GM12801 (cell line): ENCODE data around the gene PXDN.

ENCODE experiments used
- TF ChIP-seq, protein P1 (sequence below): IDR thresholded peaks from one replicate; pipeline ENCODE4 v1.5.1; 2011; ENCODE audit warnings: control low read depth; ENCODE audit not compliant: insufficient read length; ENCODE audit errors: extremely low read depth

PXDN gene

GRCh38 chr2:1601471-1602277 is 142.6 kb downstream of the PXDN start:
- TF ChIP-seq, protein P1, sequence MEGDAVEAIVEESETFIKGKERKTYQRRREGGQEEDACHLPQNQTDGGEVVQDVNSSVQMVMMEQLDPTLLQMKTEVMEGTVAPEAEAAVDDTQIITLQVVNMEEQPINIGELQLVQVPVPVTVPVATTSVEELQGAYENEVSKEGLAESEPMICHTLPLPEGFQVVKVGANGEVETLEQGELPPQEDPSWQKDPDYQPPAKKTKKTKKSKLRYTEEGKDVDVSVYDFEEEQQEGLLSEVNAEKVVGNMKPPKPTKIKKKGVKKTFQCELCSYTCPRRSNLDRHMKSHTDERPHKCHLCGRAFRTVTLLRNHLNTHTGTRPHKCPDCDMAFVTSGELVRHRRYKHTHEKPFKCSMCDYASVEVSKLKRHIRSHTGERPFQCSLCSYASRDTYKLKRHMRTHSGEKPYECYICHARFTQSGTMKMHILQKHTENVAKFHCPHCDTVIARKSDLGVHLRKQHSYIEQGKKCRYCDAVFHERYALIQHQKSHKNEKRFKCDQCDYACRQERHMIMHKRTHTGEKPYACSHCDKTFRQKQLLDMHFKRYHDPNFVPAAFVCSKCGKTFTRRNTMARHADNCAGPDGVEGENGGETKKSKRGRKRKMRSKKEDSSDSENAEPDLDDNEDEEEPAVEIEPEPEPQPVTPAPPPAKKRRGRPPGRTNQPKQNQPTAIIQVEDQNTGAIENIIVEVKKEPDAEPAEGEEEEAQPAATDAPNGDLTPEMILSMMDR, result no peak

DNA sequence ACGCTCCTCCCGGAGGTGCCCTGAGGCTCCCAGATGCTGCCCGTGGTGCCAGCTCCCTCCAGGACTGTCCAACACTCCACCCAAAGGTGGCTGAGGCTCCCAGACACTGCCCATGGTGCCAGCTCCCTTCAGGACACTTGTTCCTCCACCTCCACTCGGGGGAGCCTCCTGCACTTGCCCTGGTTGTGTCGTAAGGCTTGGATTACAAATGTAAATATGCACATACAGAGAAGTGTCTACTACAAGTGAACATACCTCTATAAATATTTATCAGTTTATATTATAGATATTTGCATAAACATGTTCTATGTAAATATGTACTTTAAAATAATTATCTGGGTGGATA is 143.3 kb downstream of the PXDN start:
- TF ChIP-seq, protein P1, result no peak

GRCh38 chr2:1600191-1601066 is 143.9 kb downstream of the PXDN start:
- TF ChIP-seq, protein P1, result no peak

DNA sequence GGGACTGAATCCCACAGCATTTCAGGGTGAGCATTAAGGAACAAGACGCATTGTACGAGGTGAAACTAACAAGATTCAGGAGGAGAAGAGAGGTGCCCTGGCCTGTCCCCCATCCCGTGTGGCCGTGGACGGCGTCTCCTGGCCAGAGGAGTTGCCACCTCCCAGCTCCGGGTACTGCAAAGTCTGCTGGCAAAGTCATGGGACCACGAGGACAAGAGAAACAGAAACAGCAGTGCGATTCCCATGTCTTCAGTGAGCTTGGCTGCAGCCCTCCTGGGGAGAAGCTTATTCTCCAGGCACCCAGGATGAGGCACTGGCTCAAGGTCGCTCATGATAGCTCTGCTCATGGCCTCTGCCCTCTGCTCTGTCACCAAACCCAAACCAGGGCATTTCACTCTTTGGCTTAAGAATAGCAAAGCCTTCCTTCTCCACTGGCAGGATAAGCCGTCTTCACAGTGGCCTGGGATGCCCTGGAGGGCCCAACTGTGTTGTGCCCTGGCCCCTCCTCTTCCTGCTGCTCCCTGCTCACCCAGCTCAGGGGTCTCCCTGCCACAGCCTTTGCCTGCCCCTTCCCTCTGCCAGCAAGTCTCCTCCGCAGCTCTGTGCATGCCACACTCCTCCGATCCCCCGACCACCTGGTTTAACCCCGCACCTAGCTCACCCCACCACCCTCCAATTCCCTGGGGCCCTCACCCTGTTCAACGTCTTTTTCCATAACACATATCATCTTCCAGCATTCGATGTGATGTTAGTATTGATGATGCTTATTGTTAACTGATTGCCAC is 144.8 kb downstream of the PXDN start:
- TF ChIP-seq, protein P1, result no peak

- TF ChIP-seq, protein P1, result no peak
Observed at GRCh38 chr2:1598800-1599199, 145.5 kb downstream of the PXDN start.

GRCh38 chr2:1598041-1598710 is 146.1 kb downstream of the PXDN start:
- TF ChIP-seq, protein P1, result no peak
